ENCODE data around the gene CA6. TPM values are rescaled to one million over a fixed set of nuclear protein-coding genes. Genes with fewer than 3 reads are reported as not detected.

The CA6 gene
- total RNA-seq, 1 experiment from 2014 or later: not detected

- no peak overlapping the region for H2BK12ac ChIP-seq (ENCODE audit: insufficient read length, low read depth, low read length)
- H2BK120ac ChIP-seq (ENCODE audit: low read depth, low read length, poor library complexity, severe bottlenecking): no peak overlapping the region
- Mint-ChIP-seq H3K27me3 (ENCODE audit: low read depth) (peaks cover 7% of the 10 kb centered on the region), H3K27ac (peak overlapping the region in 1 of 3 experiments; percentile 88; a peak in 1 of 7 replicates), H3K36me3 (ENCODE audit: insufficient read depth in 1 of 3, low read depth in 3 of 3) (no peaks in the 10 kb centered on the region), H3K4me1 (peaks cover 27% of the 10 kb centered on the region in 2 experiments), H3K9me3 (no peaks in the 10 kb centered on the region), H3K4me3 (no peak overlapping the region)
- no peak; the same call in 2 of the 3 replicates for TF ChIP-seq CTCF (conservative IDR thresholded peaks at IDR 0.05)
- no peaks in the 10 kb centered on the region for H3K23me2 ChIP-seq (ENCODE audit: insufficient read length, low read depth, low read length, poor library complexity, severe bottlenecking)
- no peaks in the 10 kb centered on the region for H3K9me3 ChIP-seq (ENCODE audit: control insufficient read depth, low read depth, low read length)
- H3K4me1 ChIP-seq (ENCODE audit: insufficient read depth, low read length): no peaks in the 10 kb centered on the region; the same call in 1 of the 2 replicates
- no CpG with 5 or more reads among the region's 8 CpGs for WGBS (ENCODE audit: extremely low coverage, insufficient read length, low lambda C conversion rate)
- no peak overlapping the region for H3K4ac ChIP-seq (ENCODE audit: low read depth, low read length)
- no peak overlapping the region for H4K5ac ChIP-seq (ENCODE audit: insufficient read length, low read depth, low read length)
- H3T11ph ChIP-seq (ENCODE audit: low read length): no peak overlapping the region
- no peak overlapping the region for H3K18ac ChIP-seq (ENCODE audit: insufficient read length, low read depth, low read length)
- H4K91ac ChIP-seq (ENCODE audit: insufficient read length, low read depth, low read length): no peak overlapping the region
- H3K79me2 ChIP-seq (ENCODE audit: insufficient read depth, low read length): no peaks in the 10 kb centered on the region
- H3K14ac ChIP-seq (ENCODE audit: insufficient read depth, low read length): no peak overlapping the region
- H2AFZ ChIP-seq (ENCODE audit: low read length): no peak overlapping the region
- no peaks in the 10 kb centered on the region for H3K27me3 ChIP-seq (ENCODE audit: insufficient read depth, low read length)
- H4K8ac ChIP-seq (replicated peaks; ENCODE audit: insufficient read length, low read depth, low read length): no peak overlapping the region
- H2BK5ac ChIP-seq (ENCODE audit: insufficient read length, low read length): no peak overlapping the region
- H3K56ac ChIP-seq (ENCODE audit: insufficient read length, low read depth, low read length): no peak overlapping the region
- no peak overlapping the region for H3K4me2 ChIP-seq (ENCODE audit: insufficient read depth, insufficient read length, low read length)
- no peak overlapping the region for H3K23ac ChIP-seq (ENCODE audit: insufficient read length, low read depth, low read length)
- no peak for DNase-seq
- H2AK5ac ChIP-seq (ENCODE audit: insufficient read length, low read length): no peak overlapping the region
- H2BK20ac ChIP-seq (ENCODE audit: low read depth, low read length, poor library complexity, severe bottlenecking): no peak overlapping the region
- no peak overlapping the region for H2BK15ac ChIP-seq (ENCODE audit: low read depth, low read length)
- no peak overlapping the region for H3K9ac ChIP-seq (ENCODE audit: extremely low read depth, insufficient read length, low read length)
- no peaks in the 10 kb centered on the region for H4K20me1 ChIP-seq (ENCODE audit: control insufficient read depth, insufficient read depth, insufficient read length)
- H3K27ac ChIP-seq (ENCODE audit: insufficient read length, low read depth, low read length): no peak overlapping the region
- H3K79me1 ChIP-seq (ENCODE audit: insufficient read depth, low read depth, low read length, poor library complexity, severe bottlenecking): no peaks in the 10 kb centered on the region
Measured at GRCh38 chr1:9005395-9005708, 59.7 kb downstream of the CA6 start.

All from H9 (cell line).